Measurements from ENCODE around the gene HPCAL1. TPM values are rescaled to one million over a fixed set of nuclear protein-coding genes. Genes with fewer than 3 reads are reported as not detected.
"Not testable (repeated sequence)": the region's sequence is repeated elsewhere in the genome, so short reads cannot be mapped to it uniquely, and the experiment has no call there.

HPCAL1 gene
- total RNA-seq, 2 donors from 2014 or later = 41.0 to 66.3 TPM

- Histone ChIP-seq H3K36me3 (replicated peaks in 1 of 2; ENCODE audit: insufficient read depth in 1 of 2, low read depth in 2 of 2) (no peaks in the 10 kb centered on the region), H3K27ac (no peak overlapping the region), H3K9me3 (no peaks in the 10 kb centered on the region), H3K27me3 (no peaks in the 10 kb centered on the region), H3K4me3 (no peak overlapping the region), H3K4me1 (peaks cover 26% of the 10 kb centered on the region)
- DNase-seq (no peak), ATAC-seq (no peak)
- TF ChIP-seq CTCF (IDR thresholded peaks at IDR 0.05) (no peak), POLR2A (IDR thresholded peaks at IDR 0.05) (no peak)
- WGBS, 2 donors = 85 to 87% methylated on average over 6 of the region's 6 CpGs
- intact Hi-C loops (cut with DNase I) = no loop called here
Measured at GRCh38 chr2:10289352-10289751, 13.4 kb upstream of the HPCAL1 start.

GRCh38 chr2:10289891-10290290, 12.8 kb upstream of the HPCAL1 start:
- no peak for TF ChIP-seq CTCF (IDR thresholded peaks at IDR 0.05)
- TF ChIP-seq POLR2A (IDR thresholded peaks at IDR 0.05) = no peak
- no peak overlapping the region for H3K4me3 ChIP-seq
- intact Hi-C loops (cut with DNase I) = no loop called here

GRCh38 chr2:10291376-10291775, 11.3 kb upstream of the HPCAL1 start:
- H3K27ac ChIP-seq; DNase-seq; H3K9me3 ChIP-seq; H3K4me3 ChIP-seq; ATAC-seq; intact Hi-C loops (cut with DNase I); H3K36me3 ChIP-seq (replicated peaks in 1 of 2; ENCODE audit: insufficient read depth in 1 of 2, low read depth in 2 of 2); H3K27me3 ChIP-seq; H3K4me1 ChIP-seq: not testable (repeated sequence)
- 49 to 76% methylated on average over 14 to 20 of the region's 20 CpGs for WGBS, 2 donors

More at GRCh38 chr2:10289891-10290290, 12.8 kb upstream of the HPCAL1 start:
- Histone ChIP-seq H3K9me3 (no peaks in the 10 kb centered on the region), H3K36me3 (replicated peaks in 1 of 2; ENCODE audit: insufficient read depth in 1 of 2, low read depth in 2 of 2) (no peaks in the 10 kb centered on the region), H3K27ac (no peak overlapping the region), H3K27me3 (no peaks in the 10 kb centered on the region), H3K4me1 (peaks cover 24% of the 10 kb centered on the region)
- 84 to 94% methylated on average over 5 to 11 of the region's 11 CpGs for WGBS, 2 donors
- DNase-seq (no peak), ATAC-seq (no peak)

GRCh38 chr2:10292033-10292432, 10.7 kb upstream of the HPCAL1 start:
- intact Hi-C loops (cut with DNase I) = no loop called here
- H3K4me1 ChIP-seq = peaks cover 3% of the 10 kb centered on the region
- H3K4me3 ChIP-seq = no peak overlapping the region
- H3K9me3 ChIP-seq = no peaks in the 10 kb centered on the region
- 92% methylated on average over 4 of the region's 4 CpGs for WGBS, 2 donors
- DNase-seq (no peak), ATAC-seq (no peak)
- no peak for TF ChIP-seq POLR2A (IDR thresholded peaks at IDR 0.05)
- no peak for TF ChIP-seq CTCF (IDR thresholded peaks at IDR 0.05)
- H3K27me3 ChIP-seq = no peaks in the 10 kb centered on the region
- H3K36me3 ChIP-seq (replicated peaks in 1 of 2; ENCODE audit: insufficient read depth in 1 of 2, low read depth in 2 of 2) = no peaks in the 10 kb centered on the region
- H3K27ac ChIP-seq = no peak overlapping the region

GRCh38 chr2:10293603-10294002, 9.1 kb upstream of the HPCAL1 start:
- ATAC-seq (no peak), DNase-seq (no peak)
- Histone ChIP-seq H3K27ac (no peak overlapping the region), H3K4me1 (no peaks in the 10 kb centered on the region), H3K36me3 (replicated peaks in 1 of 2; ENCODE audit: insufficient read depth in 1 of 2, low read depth in 2 of 2) (no peaks in the 10 kb centered on the region), H3K27me3 (no peaks in the 10 kb centered on the region), H3K9me3 (no peaks in the 10 kb centered on the region), H3K4me3 (no peak overlapping the region)
- intact Hi-C loops (cut with DNase I) = no loop called here
- no peak for TF ChIP-seq POLR2A (IDR thresholded peaks at IDR 0.05)
- TF ChIP-seq CTCF (IDR thresholded peaks at IDR 0.05) = no peak

Data from body of pancreas (tissue), 4 donors.